Measurements from ENCODE around the gene FRMD8.

FRMD8 gene

GRCh38 chr11:65425105-65425970, 38.9 kb downstream of the FRMD8 start:
- DNase-seq (ENCODE audit: low read depth): no peak

GRCh38 chr11:65425971-65426838, 39.8 kb downstream of the FRMD8 start:
- no peak for DNase-seq (ENCODE audit: low read depth)

- DNase-seq (ENCODE audit: low read depth): no peak
Observed at GRCh38 chr11:65426839-65427690, 40.6 kb downstream of the FRMD8 start.

GRCh38 chr11:65427691-65428577, 41.5 kb downstream of the FRMD8 start:
- DNase-seq (ENCODE audit: low read depth): no peak

GRCh38 chr11:65428578-65429067, 42.2 kb downstream of the FRMD8 start:
- no peak for DNase-seq (ENCODE audit: low read depth)

- no peak for DNase-seq (ENCODE audit: low read depth)
Observed at GRCh38 chr11:65429068-65429681, 42.7 kb downstream of the FRMD8 start.

GRCh38 chr11:65429724-65430405, 43.4 kb downstream of the FRMD8 start:
- no peak for DNase-seq (ENCODE audit: low read depth)

GRCh38 chr11:65430406-65431217, 44.2 kb downstream of the FRMD8 start:
- no peak for DNase-seq (ENCODE audit: low read depth)

GRCh38 chr11:65431451-65432099, 45.1 kb downstream of the FRMD8 start:
- DNase-seq (ENCODE audit: low read depth): no peak

- DNase-seq (ENCODE audit: low read depth): no peak
Observed at GRCh38 chr11:65432100-65432650, 45.7 kb downstream of the FRMD8 start.

- DNase-seq (ENCODE audit: low read depth): no peak
Observed at GRCh38 chr11:65432686-65433582, 46.5 kb downstream of the FRMD8 start.

GRCh38 chr11:65433657-65434056, 47.2 kb downstream of the FRMD8 start:
- no peak for DNase-seq (ENCODE audit: low read depth)

GRCh38 chr11:65434057-65434666, 47.7 kb downstream of the FRMD8 start:
- DNase-seq (ENCODE audit: low read depth): no peak

- DNase-seq (ENCODE audit: low read depth): no peak
Observed at GRCh38 chr11:65434667-65435410, 48.4 kb downstream of the FRMD8 start.

- DNase-seq (ENCODE audit: low read depth): no peak
Observed at GRCh38 chr11:65435411-65435931, 49.0 kb downstream of the FRMD8 start.

- DNase-seq (ENCODE audit: low read depth): no peak
Observed at GRCh38 chr11:65435981-65436411, 49.6 kb downstream of the FRMD8 start.
